Neuron (in vitro differentiated cells): ENCODE measurements around the gene TDRD12.

Experiments used
- H2AFZ ChIP-seq: one replicate; pipeline ENCODE4 v1.6.1; 2013; ENCODE audit warnings: low read depth, mild to moderate bottlenecking, inconsistent platforms, low read length, moderate library complexity
- H3K27me3 ChIP-seq: one replicate; pipeline ENCODE4 v1.6.1; 2013; ENCODE audit warnings: low read length; ENCODE audit not compliant: insufficient read depth
- H3K36me3 ChIP-seq: one replicate; pipeline ENCODE4 v1.6.1; 2013; ENCODE audit warnings: low read length; ENCODE audit not compliant: insufficient read depth
- H3K4me1 ChIP-seq: one replicate; pipeline ENCODE4 v1.6.1; 2013; ENCODE audit warnings: low read length; ENCODE audit not compliant: insufficient read depth
- H3K4me3 ChIP-seq: 2 replicates; pipeline ENCODE4 v1.5.1; 2013; ENCODE audit warnings: mild to moderate bottlenecking, low read length, moderate library complexity
- H3K9me3 ChIP-seq: one replicate; pipeline ENCODE4 v1.6.1; 2013; ENCODE audit warnings: low read length

TDRD12 gene

GRCh38 chr19:32719611-32720059 lies at the start of gene TDRD12:
TDRD12 (plus strand) TSS chr19:32719767; CDS start chr19:32720073, 306 bp downstream.
- no peaks in the 10 kb centered on the region for H3K36me3 ChIP-seq
- H3K4me3 ChIP-seq, result no peak within 1 kb of the TSS
- H3K4me1 ChIP-seq, result no peaks in the 10 kb centered on the region
- H3K27me3 ChIP-seq, result no peaks in the 10 kb centered on the region
- H3K9me3 ChIP-seq, result peaks cover 2% of the 10 kb centered on the region
- no peak within 1 kb of the TSS for H2AFZ ChIP-seq

- H3K36me3 ChIP-seq, result no peaks in the 10 kb centered on the region
- peaks cover 14% of the 10 kb centered on the region for H3K27me3 ChIP-seq
- no peak overlapping the region for H2AFZ ChIP-seq
- H3K9me3 ChIP-seq, result no peaks in the 10 kb centered on the region
- H3K4me3 ChIP-seq, result no peak overlapping the region
- H3K4me1 ChIP-seq, result peaks cover 3% of the 10 kb centered on the region
Measured at GRCh38 chr19:32671883-32672593, 47.5 kb upstream of the TDRD12 start.

GRCh38 chr19:32672841-32673240 lies 46.7 kb upstream of the TDRD12 start:
- Histone ChIP-seq H2AFZ (no peak overlapping the region), H3K4me1 (peaks cover 9% of the 10 kb centered on the region), H3K27me3 (peaks cover 22% of the 10 kb centered on the region), H3K36me3 (no peaks in the 10 kb centered on the region), H3K9me3 (no peaks in the 10 kb centered on the region), H3K4me3 (no peak overlapping the region)

GRCh38 chr19:32673573-32673972 lies 46.0 kb upstream of the TDRD12 start:
- peaks cover 25% of the 10 kb centered on the region for H3K27me3 ChIP-seq
- H3K4me1 ChIP-seq, result peaks cover 9% of the 10 kb centered on the region
- no peaks in the 10 kb centered on the region for H3K36me3 ChIP-seq
- no peaks in the 10 kb centered on the region for H3K9me3 ChIP-seq
- H2AFZ ChIP-seq, result no peak overlapping the region
- no peak overlapping the region for H3K4me3 ChIP-seq

GRCh38 chr19:32674153-32674930 lies 45.2 kb upstream of the TDRD12 start:
- peak overlapping the region; percentile 50 for H2AFZ ChIP-seq
- H3K9me3 ChIP-seq, result no peaks in the 10 kb centered on the region
- peak overlapping the region; percentile 84 for H3K4me3 ChIP-seq
- H3K27me3 ChIP-seq, result peaks cover 31% of the 10 kb centered on the region
- peaks cover 9% of the 10 kb centered on the region for H3K4me1 ChIP-seq
- H3K36me3 ChIP-seq, result no peaks in the 10 kb centered on the region

- H3K27me3 ChIP-seq, result peaks cover 32% of the 10 kb centered on the region
- no peaks in the 10 kb centered on the region for H3K9me3 ChIP-seq
- H3K4me1 ChIP-seq, result peaks cover 9% of the 10 kb centered on the region
- peak within 1 kb of the TSS; percentile 84 for H3K4me3 ChIP-seq
- no peaks in the 10 kb centered on the region for H3K36me3 ChIP-seq
- peak within 1 kb of the TSS; percentile 50 for H2AFZ ChIP-seq
Measured at GRCh38 chr19:32674931-32675719, 44.4 kb upstream of the TDRD12 start, which contains the start of gene ANKRD27. ANKRD27 (minus strand) TSS chr19:32675180; CDS start chr19:32659015, 16,165 bp downstream.

- peaks cover 37% of the 10 kb centered on the region for H3K27me3 ChIP-seq
- H3K4me3 ChIP-seq, result peak within 1 kb of the TSS; percentile 84
- H3K4me1 ChIP-seq, result peaks cover 9% of the 10 kb centered on the region
- no peaks in the 10 kb centered on the region for H3K9me3 ChIP-seq
- peak within 1 kb of the TSS; percentile 50 for H2AFZ ChIP-seq
- H3K36me3 ChIP-seq, result no peaks in the 10 kb centered on the region
Measured at GRCh38 chr19:32675720-32676185, 43.8 kb upstream of the TDRD12 start, which contains the start of gene RGS9BP. RGS9BP (plus strand) TSS chr19:32675848; CDS start chr19:32676264, 416 bp downstream.

GRCh38 chr19:32676186-32676894 lies 43.2 kb upstream of the TDRD12 start:
- peak overlapping the region; percentile 28 for H2AFZ ChIP-seq
- no peaks in the 10 kb centered on the region for H3K9me3 ChIP-seq
- H3K36me3 ChIP-seq, result no peaks in the 10 kb centered on the region
- H3K4me1 ChIP-seq, result peaks cover 9% of the 10 kb centered on the region
- no peak overlapping the region for H3K4me3 ChIP-seq
- H3K27me3 ChIP-seq, result peaks cover 37% of the 10 kb centered on the region

GRCh38 chr19:32676895-32677359 lies 42.6 kb upstream of the TDRD12 start:
- Histone ChIP-seq H2AFZ (peak overlapping the region; percentile 28), H3K4me3 (no peak overlapping the region), H3K36me3 (no peaks in the 10 kb centered on the region), H3K4me1 (peaks cover 9% of the 10 kb centered on the region), H3K27me3 (peaks cover 37% of the 10 kb centered on the region), H3K9me3 (no peaks in the 10 kb centered on the region)

- Histone ChIP-seq H2AFZ (no peak overlapping the region), H3K27me3 (peaks cover 37% of the 10 kb centered on the region), H3K4me3 (no peak overlapping the region), H3K9me3 (no peaks in the 10 kb centered on the region), H3K36me3 (no peaks in the 10 kb centered on the region), H3K4me1 (peaks cover 9% of the 10 kb centered on the region)
Measured at GRCh38 chr19:32677657-32678056, 41.9 kb upstream of the TDRD12 start.

- peaks cover 6% of the 10 kb centered on the region for H3K4me1 ChIP-seq
- H3K36me3 ChIP-seq, result no peaks in the 10 kb centered on the region
- H3K27me3 ChIP-seq, result peaks cover 33% of the 10 kb centered on the region
- no peak overlapping the region for H3K4me3 ChIP-seq
- H2AFZ ChIP-seq, result no peak overlapping the region
- H3K9me3 ChIP-seq, result no peaks in the 10 kb centered on the region
Measured at GRCh38 chr19:32680986-32681385, 38.6 kb upstream of the TDRD12 start.

- Histone ChIP-seq H3K27me3 (peaks cover 20% of the 10 kb centered on the region), H3K36me3 (no peaks in the 10 kb centered on the region), H3K4me3 (no peak overlapping the region), H2AFZ (no peak overlapping the region), H3K4me1 (peaks cover 6% of the 10 kb centered on the region), H3K9me3 (no peaks in the 10 kb centered on the region)
Measured at GRCh38 chr19:32682317-32682716, 37.2 kb upstream of the TDRD12 start.
